K562 (cell line): Measurements from ENCODE around the gene SYNCRIP. TPM values are rescaled to one million over a fixed set of nuclear protein-coding genes. Genes with fewer than 3 reads are reported as not detected.
A peak's percentile ranks its signal among the peaks of the same experiment; 100 is the strongest.

Source experiments
- ATAC-seq: fragments of 200-7000 bp; cut with Tn5 transposase; 3 replicates; pipeline ENCODE4 v1.9.1; 2020; ENCODE audit warnings: moderate library complexity
- BruUV-seq: library from RNA; stranded (reverse); fragments of 400-500 nt; replicated peaks from 2 replicates; lab custom pipeline; 2021; lab: Mats Ljungman, UMichigan
- CTCF ChIA-PET: fragments of 300-600 bp; formaldehyde crosslinking; extraction: SDS; loops from one replicate; lab custom pipeline; 2021; ENCODE audit warnings: low intra/inter-chr PET ratio; lab: Yijun Ruan, JAX
- POLR2A ChIA-PET: fragments of 300-600, 350-650 bp; sonication (Branson Sonifier 250); formaldehyde crosslinking; extraction: SDS; loops from one replicate; lab custom pipeline; 2021; ENCODE audit warnings: antibody characterized with exemption, inconsistent platforms; lab: Yijun Ruan, JAX
- DNase-seq, 4 experiments: peaks; one replicate each; pipeline versions ENCODE4 v3.0.0 to v3.0.0-alpha.2; 2011 to 2018; ENCODE audit warnings: low spot score in 3 of 4, mixed read lengths in 3 of 4; ENCODE audit errors: extremely low read depth in 1 of 4
- FAIRE-seq: peaks from 2 replicates; lab custom pipeline; 2011; peaks lifted over from hg19 to GRCh38; lab: Jason Lieb, UNC
- H2AFZ ChIP-seq: 2 replicates; pipeline ENCODE4 v1.6.0; 2011; ENCODE audit warnings: low read depth, low read length, control low read depth, inconsistent platforms
- H3K27ac ChIP-seq: fragments of 200-600 bp; 3 replicates; pipeline ENCODE4 v1.8.0; 2011; ENCODE audit warnings: low read depth, mild to moderate bottlenecking, control low read depth, inconsistent platforms, low read length, moderate library complexity, mixed read lengths; ENCODE audit errors: extremely low read depth
- H3K27me3 ChIP-seq, 2 experiments: fragments of 300-600 bp in 1 of 2; 2 replicates in 1 of 2; 3 replicates in 1 of 2; pipeline versions ENCODE4 v1.6.0 to v1.8.0; 2011; ENCODE audit warnings: inconsistent platforms in 2 of 2, low read length in 2 of 2, mild to moderate bottlenecking in 1 of 2, mixed read lengths in 1 of 2, moderate library complexity in 1 of 2; ENCODE audit not compliant: control insufficient read depth in 2 of 2, insufficient read depth in 2 of 2
- H3K36me3 ChIP-seq: fragments of 300-600 bp; 3 replicates; pipeline ENCODE4 v1.8.0; 2011; ENCODE audit warnings: mild to moderate bottlenecking, low read length, inconsistent platforms; ENCODE audit not compliant: control insufficient read depth, insufficient read depth
- H3K4me1 ChIP-seq, 2 experiments: fragments of 200-600 bp in 1 of 2; replicated peaks in 1 of 2; 2 replicates in 1 of 2; 3 replicates in 1 of 2; pipeline versions ENCODE4 v1.5.1 to v1.8.0; 2011; ENCODE audit warnings: inconsistent platforms in 2 of 2, low read length in 2 of 2, mild to moderate bottlenecking in 1 of 2, mixed read lengths in 1 of 2, moderate library complexity in 1 of 2; ENCODE audit not compliant: control insufficient read depth in 2 of 2, insufficient read depth in 2 of 2
- H3K4me2 ChIP-seq: 2 replicates; pipeline ENCODE4 v1.6.1; 2011; ENCODE audit warnings: low read length, control low read depth, inconsistent platforms, mixed read lengths; ENCODE audit not compliant: insufficient read depth
- H3K4me3 ChIP-seq: fragments of 200-600 bp; sonication (generic), shearing (Covaris generic); 2 replicates; pipeline ENCODE4 v1.5.1; 2016; ENCODE audit warnings: control low read depth, inconsistent platforms
- H3K79me2 ChIP-seq: fragments of 200-600 bp; 3 replicates; pipeline ENCODE4 v1.8.0; 2011; ENCODE audit warnings: low read length, inconsistent platforms; ENCODE audit not compliant: control insufficient read depth, insufficient read depth
- H3K9ac ChIP-seq, 2 experiments: 2 replicates each; pipeline versions ENCODE4 v1.6.0 to v1.6.1; 2011; ENCODE audit warnings: low read depth in 2 of 2, low read length in 2 of 2, control low read depth in 1 of 2, inconsistent platforms in 1 of 2, mild to moderate bottlenecking in 1 of 2, mixed read lengths in 1 of 2; ENCODE audit not compliant: insufficient read depth in 1 of 2
- H3K9me1 ChIP-seq: one replicate; pipeline ENCODE4 v1.6.0; 2011; ENCODE audit warnings: inconsistent platforms, mild to moderate bottlenecking, low read length, moderate library complexity; ENCODE audit not compliant: control insufficient read depth, insufficient read depth
- H3K9me3 ChIP-seq: replicated peaks from 2 replicates; pipeline ENCODE4 v1.5.1; 2011; ENCODE audit warnings: low read depth, low read length, inconsistent platforms; ENCODE audit not compliant: control insufficient read depth, insufficient read depth
- H4K20me1 ChIP-seq: replicated peaks from 2 replicates; pipeline ENCODE4 v1.6.1; 2011; ENCODE audit warnings: low read length, inconsistent platforms, mixed read lengths; ENCODE audit not compliant: control insufficient read depth, insufficient read depth
- CBFA2T3 ChIP-seq: fragments of 450-650 bp; IDR thresholded peaks from 2 replicates; pipeline ENCODE4 v1.6.1; 2017
- NCOA2 ChIP-seq, 2 experiments: fragments of 450-650 bp; IDR thresholded peaks; 2 replicates each; pipeline ENCODE4 v1.6.1; 2018; ENCODE audit warnings: mild to moderate bottlenecking in 2 of 2, moderate library complexity in 1 of 2; ENCODE audit not compliant: partially characterized antibody in 2 of 2
- NCOR1 ChIP-seq: fragments of 450-650 bp; IDR thresholded peaks from 2 replicates; pipeline ENCODE4 v1.6.1; 2016; ENCODE audit warnings: mild to moderate bottlenecking, moderate library complexity
- NFIC ChIP-seq: fragments of 450-650 bp; IDR thresholded peaks from 2 replicates; pipeline ENCODE4 v1.6.1; 2017; ENCODE audit warnings: mild to moderate bottlenecking, inconsistent platforms
- NFIX ChIP-seq: fragments of 250-450 bp; sonication (Bioruptor Pico); IDR thresholded peaks from 2 replicates; pipeline ENCODE4 v1.4.0; 2020; ENCODE audit warnings: low read depth, mild to moderate bottlenecking, moderate library complexity
- POLR2A ChIP-seq: fragments of 450-650 bp; conservative IDR thresholded peaks from 2 replicates; pipeline ENCODE4 v1.6.1; 2016
- POLR2G ChIP-seq: fragments of 200-400 bp; formaldehyde crosslinking; IDR thresholded peaks from 2 replicates; pipeline ENCODE4 v1.6.1; 2017; ENCODE audit warnings: low read depth, mild to moderate bottlenecking, antibody characterized with exemption, low read length, moderate library complexity
- RAD21 ChIP-seq, 2 experiments: fragments of 250-450 bp in 1 of 2; fragments of 450-650 bp in 1 of 2; sonication (Bioruptor Pico) in 1 of 2; formaldehyde crosslinking in 1 of 2; IDR thresholded peaks in 1 of 2; conservative IDR thresholded peaks in 1 of 2; 2 replicates each; pipeline versions ENCODE4 v1.4.0 to v1.8.0; 2020 to 2022; ENCODE audit warnings: mild to moderate bottlenecking in 2 of 2, moderate library complexity in 1 of 2
- RBM25 ChIP-seq: fragments of 200-400 bp; formaldehyde crosslinking; IDR thresholded peaks from 2 replicates; pipeline ENCODE4 v1.6.1; 2018; ENCODE audit warnings: low read length, low read depth, moderate library complexity; ENCODE audit not compliant: severe bottlenecking
- SMAD1 ChIP-seq: fragments of 150-350 bp; IDR thresholded peaks from 2 replicates; pipeline ENCODE4 v1.6.1; 2014; ENCODE audit warnings: low read length, low read depth; ENCODE audit not compliant: partially characterized antibody
- TRIM24 ChIP-seq, 2 experiments: fragments of 450-650 bp; IDR thresholded peaks; 2 replicates each; pipeline ENCODE4 v1.6.1; 2016
- ZFP1 ChIP-seq: fragments of 450-650 bp; formaldehyde crosslinking; IDR thresholded peaks from 2 replicates; pipeline ENCODE4 v1.4.0; 2020; ENCODE audit warnings: mild to moderate bottlenecking, mixed read lengths
- WGBS: fragments of 100-300 bp; shearing (Covaris generic); methylation state at CpG from one replicate; pipeline ENCODE4 v1.1.6; 2016; ENCODE audit warnings: low coverage, mixed read lengths; ENCODE audit not compliant: insufficient coverage; ENCODE audit errors: missing lambda C conversion rate; 5-methylcytosine and 5-hydroxymethylcytosine counted together
- in situ Hi-C: fragments of 300-500 bp; cut with MboI; formaldehyde crosslinking; loops from 4 replicates; pipeline ENCODE4 v1.15.0; 2018; ENCODE audit warnings: inconsistent platforms, mixed read lengths
- intact Hi-C: fragments of 100-400 bp; cut with micrococcal nuclease; formaldehyde crosslinking; loops from 2 replicates; pipeline ENCODE4 v1.14.2; 2022
- polyA plus RNA-seq, 8 experiments: library from polyadenylated mRNA; depleted of rRNA in 4 of 8; stranded (reverse) in 5 of 8; unstranded in 3 of 8; fragments of >200 nt; fragmentation: Nextera tagmentation in 2 of 8; fragmentation: Illumina TruSeq in 1 of 8; extraction: Ambion mirVana in 2 of 8; extraction: Trizol in 1 of 8; gene quantifications; 2 replicates each; pipeline versions ENCODE4 v1.2.1 to v1.2.3, GENCODE V29; 2011 to 2014; ENCODE audit warnings: inconsistent platforms in 1 of 8, missing spikeins in 1 of 8
- total RNA-seq, 7 experiments: library from RNA; depleted of rRNA in 6 of 7; stranded (reverse); fragments of >200 nt in 6 of 7; fragmentation: Illumina TruSeq in 2 of 7; extraction: Trizol in 2 of 7; gene quantifications; 2 replicates each; pipeline versions ENCODE4 v1.2.1 to v1.2.3, GENCODE V29; 2011 to 2021; ENCODE audit warnings: low replicate concordance in 1 of 7

SYNCRIP gene
- total and polyA plus RNA-seq, 9 of the 15 experiments (the other 6 are each of a cell fraction or from before 2014, with no cell fraction given) = 46.5 to 295 (median 140) TPM

DNA sequence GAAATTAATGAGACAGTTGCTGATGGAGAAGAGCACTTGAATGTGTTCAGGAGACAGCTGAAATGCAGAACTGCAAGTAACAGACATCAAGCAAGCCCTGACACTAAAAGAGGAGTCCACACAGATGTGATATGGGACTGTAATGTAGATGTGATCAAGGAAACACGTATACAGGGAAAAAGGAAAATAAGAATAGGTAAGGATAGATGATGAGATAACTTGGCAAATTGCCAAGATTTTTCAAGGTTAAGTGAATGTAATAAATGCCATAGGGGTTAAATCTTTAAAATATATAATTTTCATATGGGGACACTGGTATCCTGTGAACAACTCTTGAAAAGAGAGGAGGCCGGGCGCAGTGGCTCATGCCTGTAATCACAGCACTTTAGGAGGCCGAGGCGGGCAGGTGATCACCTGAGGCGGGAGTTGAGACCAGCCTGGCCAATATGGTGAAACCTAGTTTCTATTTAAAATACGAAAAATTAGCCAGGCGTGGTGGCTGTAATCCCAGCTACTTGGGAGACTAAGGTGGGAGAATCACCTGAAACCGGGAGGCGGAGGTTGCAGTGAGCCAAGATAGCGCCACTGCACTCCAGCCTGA lies 41.9 kb downstream of the SYNCRIP start:
- FAIRE-seq = no peak
- Histone ChIP-seq H3K4me2 (no peak overlapping the region), H4K20me1 (no peaks in the 10 kb centered on the region), H3K27ac (no peak overlapping the region), H3K4me3 (no peak overlapping the region), H3K4me1 (peaks cover 0 to 7% of the 10 kb centered on the region in 2 experiments; a peak in 2 of 5 replicates), H3K27me3 (no peaks in the 10 kb centered on the region), H3K9ac (no peak overlapping the region), H2AFZ (no peak overlapping the region), H3K9me3 (no peaks in the 10 kb centered on the region), H3K79me2 (peaks cover 4% of the 10 kb centered on the region; the same call in 1 of the 3 replicates), H3K36me3 (peaks cover 8% of the 10 kb centered on the region; the same call in 2 of the 3 replicates), H3K9me1 (no peaks in the 10 kb centered on the region)
- ChIA-PET CTCF (no interaction called here), POLR2A (interaction anchor here (1.1 to 2.4 kb wide), 4 partner anchors 10 to 78 kb away, joined by 3 to 7 read pairs (median 5); no protein-coding TSS in a partner anchor)
- TF ChIP-seq RBM25 (no peak), NFIC (peak; percentile 100), NCOA2 (IDR thresholded peaks at IDR 0.05; ENCODE audit: partially characterized antibody in 2 of 2) (peak in 1 of 2 experiments; percentile 80), POLR2G (no peak), SMAD1 (peak; percentile 96), TRIM24 (IDR thresholded peaks at IDR 0.05) (0 out of 4 replicates have a peak, but pooled peaks of 1 of the 2 experiments have one; percentile 25), ZFP1 (no peak), CBFA2T3 (0 out of 2 replicates have a peak, but pooled peaks have one; percentile 6), RAD21 (CRISPR knock-in tag; conservative IDR thresholded peaks at IDR 0.05 in 1 of 2, IDR thresholded peaks at IDR 0.05 in 1 of 2) (peak in 1 of 2 experiments; percentile 35; a peak in 2 of 4 replicates), POLR2A (0 out of 2 replicates have a peak, but pooled peaks have one; percentile 7), NFIX (CRISPR knock-in tag) (peak; percentile 100), NCOR1 (0 out of 2 replicates have a peak, but pooled peaks have one; percentile 14)
- no TSS peak for BruUV-seq
- in situ Hi-C loops (no loop called here), intact Hi-C loops (no loop called here)
- no peak for ATAC-seq
- DNase-seq = no peak
- 82% methylated on average over 11 of the region's 11 CpGs for WGBS
